Sigmoid colon (tissue), 7 donors: ENCODE measurements around the gene C1orf35. TPM values are rescaled to one million over a fixed set of nuclear protein-coding genes. Genes with fewer than 3 reads are reported as not detected.

Experiments
- DNase-seq: peaks from one replicate; pipeline ENCODE4 v3.0.0-alpha.2; 2019
- H3K27ac ChIP-seq, 4 donors: fragments of 200-600 bp; sonication (generic); one replicate each; pipeline ENCODE4 v1.5.1; 2016 to 2019; ENCODE audit warnings: mild to moderate bottlenecking in 1 of 4
- H3K27me3 ChIP-seq, 3 donors: fragments of 200-600 bp; sonication (generic); one replicate each; pipeline ENCODE4 v1.5.1; 2019; ENCODE audit warnings: mild to moderate bottlenecking in 1 of 3
- H3K36me3 ChIP-seq, 4 donors: fragments of 200-600 bp; sonication (generic); one replicate each; pipeline ENCODE4 v1.5.1; 2016 to 2019
- H3K4me1 ChIP-seq, 4 donors: fragments of 200-600 bp; sonication (generic); one replicate each; pipeline ENCODE4 v1.5.1; 2017 to 2019
- H3K4me3 ChIP-seq, 4 donors: fragments of 200-600 bp; sonication (generic); one replicate each; pipeline ENCODE4 v1.5.1; 2017 to 2019; ENCODE audit warnings: mild to moderate bottlenecking in 2 of 4, moderate library complexity in 1 of 4
- H3K9me3 ChIP-seq, 4 donors: fragments of 200-600 bp in 3 of 4; sonication (generic) in 3 of 4; one replicate each; pipeline versions ENCODE4 v1.5.1 to v1.6.1; 2013 to 2019
- EP300 ChIP-seq, 4 donors: sonication (generic); formaldehyde crosslinking; IDR thresholded peaks; one replicate each; pipeline ENCODE4 v1.6.1; 2017; ENCODE audit warnings: antibody characterized with exemption in 4 of 4
- POLR2A ChIP-seq, 2 donors: fragments of 450-650 bp; IDR thresholded peaks; one replicate each; pipeline ENCODE4 v1.6.1; 2016; ENCODE audit warnings: antibody characterized with exemption in 2 of 2, mild to moderate bottlenecking in 2 of 2, moderate library complexity in 2 of 2
- POLR2AphosphoS5 ChIP-seq, 4 donors: sonication (generic); formaldehyde crosslinking; IDR thresholded peaks; one replicate each; pipeline ENCODE4 v1.6.1; 2017; ENCODE audit warnings: antibody characterized with exemption in 4 of 4
- WGBS, 2 donors: extraction: QIAGEN DNeasy Blood & Tissue Kit; methylation state at CpG; one replicate each; pipeline ENCODE4 v1.1.7; 2013; 5-methylcytosine and 5-hydroxymethylcytosine counted together
- intact Hi-C: fragments of 100-400 bp; cut with DNase I; formaldehyde crosslinking; loops from one replicate; pipeline ENCODE4 v1.15.1; 2023
- polyA plus RNA-seq, 3 donors: library from polyadenylated mRNA; stranded (reverse); fragments of 200-250 nt; gene quantifications; one replicate each; pipeline ENCODE4 v1.2.3, GENCODE V29; 2013
- total RNA-seq, 4 donors: library from RNA; depleted of rRNA; stranded (reverse); fragments of >200 nt; gene quantifications; one replicate each; pipeline ENCODE4 v1.1.0, GENCODE V29; 2016
- TF ChIP-seq, protein P1 (sequence below), 4 experiments: fragments of 450-650 bp in 3 of 4; fragments of 200-600 bp in 1 of 4; IDR thresholded peaks; one replicate each; pipeline ENCODE4 v1.5.1; 2016 to 2019; ENCODE audit warnings: antibody characterized with exemption in 4 of 4, mild to moderate bottlenecking in 3 of 4, moderate library complexity in 2 of 4
- donor health status: healthy with polysubstance abuse.
- donor health status: Bipolar disorder and iron deficiency.
- donor health status: healthy.

The C1orf35 gene
- total and polyA plus RNA-seq, 7 donors: 7.8 to 18.1 (median 11.4) TPM

- peaks cover 0 to 25% (median 12%) of the 10 kb centered on the region in 4 donors for H3K36me3 ChIP-seq
- intact Hi-C loops: loop anchor here (2.0 kb wide), 1 partner anchor 30 kb away; no protein-coding TSS in a partner anchor
- no peak for DNase-seq
- TF ChIP-seq POLR2AphosphoS5 (IDR thresholded peaks at IDR 0.05) (no peak), EP300 (IDR thresholded peaks at IDR 0.05) (no peak), POLR2A (IDR thresholded peaks at IDR 0.05) (no peak)
- TF ChIP-seq, protein P1, sequence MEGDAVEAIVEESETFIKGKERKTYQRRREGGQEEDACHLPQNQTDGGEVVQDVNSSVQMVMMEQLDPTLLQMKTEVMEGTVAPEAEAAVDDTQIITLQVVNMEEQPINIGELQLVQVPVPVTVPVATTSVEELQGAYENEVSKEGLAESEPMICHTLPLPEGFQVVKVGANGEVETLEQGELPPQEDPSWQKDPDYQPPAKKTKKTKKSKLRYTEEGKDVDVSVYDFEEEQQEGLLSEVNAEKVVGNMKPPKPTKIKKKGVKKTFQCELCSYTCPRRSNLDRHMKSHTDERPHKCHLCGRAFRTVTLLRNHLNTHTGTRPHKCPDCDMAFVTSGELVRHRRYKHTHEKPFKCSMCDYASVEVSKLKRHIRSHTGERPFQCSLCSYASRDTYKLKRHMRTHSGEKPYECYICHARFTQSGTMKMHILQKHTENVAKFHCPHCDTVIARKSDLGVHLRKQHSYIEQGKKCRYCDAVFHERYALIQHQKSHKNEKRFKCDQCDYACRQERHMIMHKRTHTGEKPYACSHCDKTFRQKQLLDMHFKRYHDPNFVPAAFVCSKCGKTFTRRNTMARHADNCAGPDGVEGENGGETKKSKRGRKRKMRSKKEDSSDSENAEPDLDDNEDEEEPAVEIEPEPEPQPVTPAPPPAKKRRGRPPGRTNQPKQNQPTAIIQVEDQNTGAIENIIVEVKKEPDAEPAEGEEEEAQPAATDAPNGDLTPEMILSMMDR (IDR thresholded peaks at IDR 0.05): no peak
- peak overlapping the region; percentile 89 to 97 (median 96) for H3K27ac ChIP-seq
- WGBS, 2 donors: 2 to 3% methylated on average over 8 of the region's 8 CpGs
- H3K27me3 ChIP-seq: no peaks in the 10 kb centered on the region
- H3K4me1 ChIP-seq: peaks cover 0 to 40% (median 33%) of the 10 kb centered on the region in 4 donors
- no peaks in the 10 kb centered on the region for H3K9me3 ChIP-seq
- peak overlapping the region; percentile 72 to 98 (median 88) for H3K4me3 ChIP-seq
Observed at GRCh38 chr1:228108742-228109072, 5.6 kb upstream of the C1orf35 start.

DNA sequence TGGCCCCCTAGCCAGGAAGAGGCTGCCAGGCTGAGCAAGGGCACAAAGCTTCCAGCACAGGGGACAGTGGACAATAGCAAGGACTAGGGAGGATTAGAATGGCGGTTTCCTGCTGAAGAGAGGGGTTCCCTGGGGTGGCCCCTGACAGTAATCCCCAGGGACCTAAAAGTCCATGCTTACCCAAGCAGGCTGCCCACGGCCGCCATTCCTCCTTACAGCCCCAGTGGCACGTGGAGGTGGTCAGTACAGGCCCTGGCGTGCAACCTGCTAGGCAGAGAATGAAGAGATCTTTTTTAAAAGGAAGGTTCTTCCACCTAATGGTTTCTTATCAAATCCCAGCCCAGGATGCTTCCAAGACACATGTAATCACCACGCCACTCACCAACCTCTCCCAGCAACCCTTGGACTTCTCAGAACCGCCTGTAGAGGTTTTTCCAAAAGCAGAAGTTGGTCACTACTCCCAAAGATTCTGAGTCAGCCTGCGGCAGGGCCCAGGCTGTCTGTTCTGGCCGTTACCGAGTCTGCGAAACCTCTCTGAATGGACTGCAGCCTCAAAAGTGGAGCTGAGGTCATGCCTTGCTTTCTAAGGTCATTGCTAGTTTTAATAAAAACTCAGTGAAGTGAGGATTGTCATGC is 5.0 kb upstream of the C1orf35 start:
- intact Hi-C loops: loop anchor here (2.0 kb wide), 1 partner anchor 31 kb away; no protein-coding TSS in a partner anchor
- Histone ChIP-seq H3K27ac (peak overlapping the region; percentile 89 to 97 (median 96)), H3K36me3 (peaks cover 0 to 25% (median 12%) of the 10 kb centered on the region in 4 donors), H3K4me1 (peaks cover 0 to 44% (median 37%) of the 10 kb centered on the region in 4 donors), H3K27me3 (no peaks in the 10 kb centered on the region), H3K4me3 (peak overlapping the region; percentile 72 to 98 (median 88)), H3K9me3 (no peaks in the 10 kb centered on the region)
- 67 to 76% methylated on average over 11 of the region's 11 CpGs for WGBS, 2 donors
- DNase-seq: no peak
- TF ChIP-seq EP300 (IDR thresholded peaks at IDR 0.05) (no peak), POLR2A (IDR thresholded peaks at IDR 0.05) (no peak), POLR2AphosphoS5 (IDR thresholded peaks at IDR 0.05) (no peak)
- TF ChIP-seq, protein P1 (IDR thresholded peaks at IDR 0.05): no peak

DNA sequence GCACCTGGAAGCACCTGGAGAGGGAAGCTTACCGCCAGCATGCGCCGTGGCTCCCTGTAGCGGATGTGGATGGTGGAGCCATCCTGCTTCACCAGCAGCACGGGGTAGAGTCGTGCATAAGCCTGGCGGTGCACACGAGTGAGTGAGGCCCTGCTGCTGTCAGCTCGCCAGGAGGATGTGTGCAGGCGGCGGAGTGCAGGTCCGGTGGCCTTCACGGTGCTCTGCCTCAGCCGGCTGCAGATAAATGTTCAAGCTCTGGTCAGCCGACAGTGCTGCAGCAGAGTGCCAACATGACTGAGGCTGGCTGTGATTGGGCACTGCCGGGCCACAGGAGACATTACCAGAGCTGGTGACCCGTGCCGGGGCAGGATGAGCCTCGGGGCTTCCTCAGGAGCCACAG is 4.5 kb upstream of the C1orf35 start:
- no peak for DNase-seq
- H3K27me3 ChIP-seq: no peaks in the 10 kb centered on the region
- TF ChIP-seq, protein P1 (IDR thresholded peaks at IDR 0.05): no peak
- TF ChIP-seq POLR2AphosphoS5 (IDR thresholded peaks at IDR 0.05) (no peak), POLR2A (IDR thresholded peaks at IDR 0.05) (no peak), EP300 (IDR thresholded peaks at IDR 0.05) (no peak)
- H3K27ac ChIP-seq: peak overlapping the region in 1 of 4 donors; percentile 89
- peaks cover 0 to 25% (median 12%) of the 10 kb centered on the region in 4 donors for H3K36me3 ChIP-seq
- peaks cover 0 to 45% (median 37%) of the 10 kb centered on the region in 4 donors for H3K4me1 ChIP-seq
- no peaks in the 10 kb centered on the region for H3K9me3 ChIP-seq
- no peak overlapping the region for H3K4me3 ChIP-seq
- intact Hi-C loops: loop anchor here (2.0 kb wide), 1 partner anchor 31 kb away; no protein-coding TSS in a partner anchor
- WGBS, 2 donors: 90% methylated on average over 19 of the region's 19 CpGs

DNA sequence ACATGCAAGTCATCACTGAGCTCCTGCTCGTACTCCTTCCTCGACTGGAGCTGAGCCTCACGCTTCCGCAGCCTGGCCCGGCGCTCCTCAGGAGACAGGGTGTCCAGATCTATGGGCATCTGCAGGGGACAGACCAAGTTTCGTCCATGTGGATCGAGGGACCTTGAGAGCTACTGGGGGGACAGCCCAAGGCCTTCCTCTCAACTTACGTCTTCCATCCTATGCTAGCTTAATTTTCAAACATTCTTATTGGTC is 3.6 kb upstream of the C1orf35 start:
- H3K27ac ChIP-seq: no peak overlapping the region
- no peaks in the 10 kb centered on the region for H3K27me3 ChIP-seq
- DNase-seq: no peak
- intact Hi-C loops: no loop called here
- H3K9me3 ChIP-seq: no peaks in the 10 kb centered on the region
- peaks cover 0 to 54% (median 45%) of the 10 kb centered on the region in 4 donors for H3K4me1 ChIP-seq
- H3K4me3 ChIP-seq: no peak overlapping the region
- peaks cover 0 to 25% (median 12%) of the 10 kb centered on the region in 4 donors for H3K36me3 ChIP-seq
- WGBS, 2 donors: 92 to 94% methylated on average over 9 of the region's 9 CpGs
- TF ChIP-seq, protein P1 (IDR thresholded peaks at IDR 0.05): no peak
- TF ChIP-seq POLR2A (IDR thresholded peaks at IDR 0.05) (no peak), POLR2AphosphoS5 (IDR thresholded peaks at IDR 0.05) (no peak), EP300 (IDR thresholded peaks at IDR 0.05) (no peak)
